GDM1 (cell line): ENCODE measurements around the gene SHOX.
"Not testable (repeated sequence)": the region's sequence is repeated elsewhere in the genome, so short reads cannot be mapped to it uniquely, and the experiment has no call there.

Source experiments
- DNase-seq: peaks from one replicate; lab custom pipeline; 2025; lab: John Stamatoyannopoulos, UW

The SHOX gene

GRCh38 chrX:637660-638481 is 7.3 kb downstream of the SHOX start:
- no peak for DNase-seq

- no peak for DNase-seq
Measured at GRCh38 chrX:638482-639131, 8.0 kb downstream of the SHOX start.

GRCh38 chrX:639151-639550 is 8.6 kb downstream of the SHOX start:
- DNase-seq, result no peak

GRCh38 chrX:640641-641040 is 10.1 kb downstream of the SHOX start:
- DNase-seq, result no peak

GRCh38 chrX:641671-642435 is 11.3 kb downstream of the SHOX start:
- no peak for DNase-seq

GRCh38 chrX:642436-643240 is 12.0 kb downstream of the SHOX start:
- DNase-seq, result no peak

- DNase-seq, result no peak
Measured at GRCh38 chrX:643241-643595, 12.6 kb downstream of the SHOX start.

- no peak for DNase-seq
Measured at GRCh38 chrX:643911-644303, 13.3 kb downstream of the SHOX start.

- no peak for DNase-seq
Measured at GRCh38 chrX:644304-645281, 14.0 kb downstream of the SHOX start.

GRCh38 chrX:646228-646495 is 15.6 kb downstream of the SHOX start:
- DNase-seq, result no peak

- DNase-seq, result no peak
Measured at GRCh38 chrX:646796-647195, 16.2 kb downstream of the SHOX start.

- no peak for DNase-seq
Measured at GRCh38 chrX:649166-649565, 18.6 kb downstream of the SHOX start.

- DNase-seq, result no peak
Measured at GRCh38 chrX:650324-650723, 19.7 kb downstream of the SHOX start.

GRCh38 chrX:650811-651210 is 20.2 kb downstream of the SHOX start:
- DNase-seq, result no peak

GRCh38 chrX:651922-652321 is 21.3 kb downstream of the SHOX start:
- DNase-seq, result not testable (repeated sequence)

- DNase-seq, result no peak
Measured at GRCh38 chrX:652341-652741, 21.8 kb downstream of the SHOX start.

- no peak for DNase-seq
Measured at GRCh38 chrX:653306-653705, 22.7 kb downstream of the SHOX start.

GRCh38 chrX:661154-661553 is 30.6 kb downstream of the SHOX start:
- no peak for DNase-seq

GRCh38 chrX:662126-662525 is 31.5 kb downstream of the SHOX start:
- no peak for DNase-seq

GRCh38 chrX:663841-664240 is 33.2 kb downstream of the SHOX start:
- DNase-seq, result no peak
